ENCODE results near the gene DVL1. TPM values are rescaled to one million over a fixed set of nuclear protein-coding genes. Genes with fewer than 3 reads are reported as not detected.

Gene DVL1
- total and polyA plus RNA-seq, 10 of the 15 experiments (the other 5 are each of a cell fraction or from before 2014, with no cell fraction given) = 0.10 to 31.1 (median 4.6) TPM

GRCh38 chr1:1347663-1348419 lies 1.4 kb downstream of the DVL1 start (continued):
- no peak for TF ChIP-seq MLLT1 (IDR thresholded peaks at IDR 0.05)
- no peak for TF ChIP-seq BMI1 (IDR thresholded peaks at IDR 0.05; ENCODE audit: borderline replicate concordance)
- no peak for TF ChIP-seq SP1 (IDR thresholded peaks at IDR 0.05; ENCODE audit: low read depth, low read length)
- TF ChIP-seq CUX1 (IDR thresholded peaks at IDR 0.05; ENCODE audit: insufficient replicate concordance, low read depth, low read length) = no peak
- TF ChIP-seq MTA2 (IDR thresholded peaks at IDR 0.05; ENCODE audit: low read depth) = no peak
- no peak for TF ChIP-seq NR2C1 (IDR thresholded peaks at IDR 0.05)
- no peak for TF ChIP-seq SMC3 (IDR thresholded peaks at IDR 0.05; ENCODE audit: borderline replicate concordance, low read length)
